ENCODE results near the gene C15orf39.

C15orf39 gene

GRCh38 chr15:75204340-75205063 is 2.8 kb downstream of the C15orf39 start:
- ATAC-seq (replicated peaks) (peak; percentile 55), DNase-seq (peak; percentile 85 to 89 (median 86))
- H3K27me3 Mint-ChIP-seq, result no peaks in the 10 kb centered on the region
- H3K4me1 Mint-ChIP-seq (ENCODE audit: low read depth in 2 of 2), result peaks cover 34 to 41% of the 10 kb centered on the region in 2 donors
- no peaks in the 10 kb centered on the region for H3K9me3 Mint-ChIP-seq
- peak overlapping the region; percentile 88 to 90 for H3K27ac Mint-ChIP-seq
- peak overlapping the region; percentile 85 to 92 for H3K4me3 Mint-ChIP-seq
- peaks cover 12% of the 10 kb centered on the region for H3K36me3 Mint-ChIP-seq (ENCODE audit: insufficient read depth)

GRCh38 chr15:75205064-75205395 is 3.3 kb downstream of the C15orf39 start:
- H3K27me3 Mint-ChIP-seq, result no peaks in the 10 kb centered on the region

GRCh38 chr15:75206006-75206405 is 4.3 kb downstream of the C15orf39 start:
- no peak overlapping the region for H3K27ac Mint-ChIP-seq
- peaks cover 42 to 47% of the 10 kb centered on the region in 2 donors for H3K4me1 Mint-ChIP-seq (ENCODE audit: low read depth in 2 of 2)
- DNase-seq (no peak), ATAC-seq (replicated peaks) (no peak)
- H3K27me3 Mint-ChIP-seq, result no peaks in the 10 kb centered on the region
- peaks cover 16% of the 10 kb centered on the region for H3K36me3 Mint-ChIP-seq (ENCODE audit: insufficient read depth)
- H3K4me3 Mint-ChIP-seq, result no peak overlapping the region
- H3K9me3 Mint-ChIP-seq, result no peaks in the 10 kb centered on the region

More at GRCh38 chr15:75205064-75205395, 3.3 kb downstream of the C15orf39 start:
- ATAC-seq (replicated peaks) (no peak), DNase-seq (no peak)
- Mint-ChIP-seq H3K9me3 (no peaks in the 10 kb centered on the region), H3K4me1 (ENCODE audit: low read depth in 2 of 2) (peaks cover 38 to 45% of the 10 kb centered on the region in 2 donors), H3K4me3 (peak overlapping the region; percentile 85 to 92), H3K36me3 (ENCODE audit: insufficient read depth) (peaks cover 15% of the 10 kb centered on the region), H3K27ac (peak overlapping the region; percentile 88 to 90)

GRCh38 chr15:75206803-75207617 is 5.3 kb downstream of the C15orf39 start:
- Mint-ChIP-seq H3K36me3 (ENCODE audit: insufficient read depth) (peaks cover 20% of the 10 kb centered on the region), H3K4me3 (peak overlapping the region in 1 of 2 donors; percentile 25), H3K4me1 (ENCODE audit: low read depth in 2 of 2) (peaks cover 41 to 47% of the 10 kb centered on the region in 2 donors), H3K9me3 (no peaks in the 10 kb centered on the region), H3K27me3 (no peaks in the 10 kb centered on the region), H3K27ac (no peak overlapping the region)
- ATAC-seq (replicated peaks), result no peak
- DNase-seq, result no peak

- Mint-ChIP-seq H3K27ac (no peak overlapping the region), H3K27me3 (no peaks in the 10 kb centered on the region), H3K9me3 (no peaks in the 10 kb centered on the region), H3K4me3 (peak overlapping the region in 1 of 2 donors; percentile 25), H3K4me1 (ENCODE audit: low read depth in 2 of 2) (peaks cover 41 to 49% of the 10 kb centered on the region in 2 donors), H3K36me3 (ENCODE audit: insufficient read depth) (peaks cover 29% of the 10 kb centered on the region)
- no peak for DNase-seq
- no peak for ATAC-seq (replicated peaks)
These were observed 6.2 kb downstream of the C15orf39 start for GRCh38 chr15:75207618-75208500.

- H3K4me1 Mint-ChIP-seq (ENCODE audit: low read depth in 2 of 2), result peaks cover 35 to 43% of the 10 kb centered on the region in 2 donors
- H3K27ac Mint-ChIP-seq, result peak overlapping the region in 1 of 2 donors; percentile 18
- H3K9me3 Mint-ChIP-seq, result no peaks in the 10 kb centered on the region
- ATAC-seq (replicated peaks) (no peak), DNase-seq (no peak)
- peaks cover 33% of the 10 kb centered on the region for H3K36me3 Mint-ChIP-seq (ENCODE audit: insufficient read depth)
- H3K4me3 Mint-ChIP-seq, result no peak overlapping the region
- H3K27me3 Mint-ChIP-seq, result no peaks in the 10 kb centered on the region
These were observed 7.0 kb downstream of the C15orf39 start for GRCh38 chr15:75208501-75209288.

GRCh38 chr15:75209289-75209676 is 7.6 kb downstream of the C15orf39 start:
- H3K4me3 Mint-ChIP-seq, result no peak overlapping the region
- H3K4me1 Mint-ChIP-seq (ENCODE audit: low read depth in 2 of 2), result peaks cover 29 to 38% of the 10 kb centered on the region in 2 donors
- H3K9me3 Mint-ChIP-seq, result no peaks in the 10 kb centered on the region
- H3K36me3 Mint-ChIP-seq (ENCODE audit: insufficient read depth), result peaks cover 33% of the 10 kb centered on the region
- H3K27me3 Mint-ChIP-seq, result no peaks in the 10 kb centered on the region
- DNase-seq, result no peak
- no peak for ATAC-seq (replicated peaks)
- peak overlapping the region in 1 of 2 donors; percentile 18 for H3K27ac Mint-ChIP-seq

GRCh38 chr15:75210811-75211230 is 9.1 kb downstream of the C15orf39 start:
- ATAC-seq (replicated peaks) (no peak), DNase-seq (no peak)
- Mint-ChIP-seq H3K36me3 (ENCODE audit: insufficient read depth) (peaks cover 29% of the 10 kb centered on the region), H3K27ac (peak overlapping the region; percentile 77 to 81), H3K9me3 (no peaks in the 10 kb centered on the region), H3K4me1 (ENCODE audit: low read depth in 2 of 2) (peaks cover 20 to 33% of the 10 kb centered on the region in 2 donors), H3K27me3 (no peaks in the 10 kb centered on the region), H3K4me3 (no peak overlapping the region)

- Mint-ChIP-seq H3K4me3 (no peak overlapping the region), H3K36me3 (ENCODE audit: insufficient read depth) (peaks cover 31% of the 10 kb centered on the region), H3K27ac (peak overlapping the region; percentile 77 to 81), H3K27me3 (no peaks in the 10 kb centered on the region), H3K9me3 (no peaks in the 10 kb centered on the region), H3K4me1 (ENCODE audit: low read depth in 2 of 2) (peaks cover 20 to 34% of the 10 kb centered on the region in 2 donors)
- ATAC-seq (replicated peaks) (no peak), DNase-seq (no peak)
These were observed 9.9 kb downstream of the C15orf39 start for GRCh38 chr15:75211436-75212199.

- H3K4me3 Mint-ChIP-seq, result no peak overlapping the region
- peaks cover 20 to 34% of the 10 kb centered on the region in 2 donors for H3K4me1 Mint-ChIP-seq (ENCODE audit: low read depth in 2 of 2)
- no peaks in the 10 kb centered on the region for H3K27me3 Mint-ChIP-seq
- DNase-seq (no peak), ATAC-seq (replicated peaks) (no peak)
- peak overlapping the region in 1 of 2 donors; percentile 77 for H3K27ac Mint-ChIP-seq
- peaks cover 32% of the 10 kb centered on the region for H3K36me3 Mint-ChIP-seq (ENCODE audit: insufficient read depth)
- no peaks in the 10 kb centered on the region for H3K9me3 Mint-ChIP-seq
These were observed 10.6 kb downstream of the C15orf39 start for GRCh38 chr15:75212200-75212858.

- DNase-seq (no peak), ATAC-seq (replicated peaks) (no peak)
- no peak overlapping the region for H3K4me3 Mint-ChIP-seq
- peaks cover 20 to 34% of the 10 kb centered on the region in 2 donors for H3K4me1 Mint-ChIP-seq (ENCODE audit: low read depth in 2 of 2)
- peaks cover 30% of the 10 kb centered on the region for H3K36me3 Mint-ChIP-seq (ENCODE audit: insufficient read depth)
- no peaks in the 10 kb centered on the region for H3K27me3 Mint-ChIP-seq
- peak overlapping the region in 1 of 2 donors; percentile 77 for H3K27ac Mint-ChIP-seq
- no peaks in the 10 kb centered on the region for H3K9me3 Mint-ChIP-seq
These were observed 11.6 kb downstream of the C15orf39 start for GRCh38 chr15:75213212-75213767.

Data from effector memory CD8-positive, alpha-beta T cell (primary cell).